GM19452 (cell line): ENCODE data around the gene IFIH1.

ENCODE experiments used
- ATAC-seq: cut with Tn5 transposase; IDR thresholded peaks from one replicate; pipeline ENCODE4 v1.9.1; 2021; ENCODE audit not compliant: unreplicated experiment

IFIH1 gene

DNA sequence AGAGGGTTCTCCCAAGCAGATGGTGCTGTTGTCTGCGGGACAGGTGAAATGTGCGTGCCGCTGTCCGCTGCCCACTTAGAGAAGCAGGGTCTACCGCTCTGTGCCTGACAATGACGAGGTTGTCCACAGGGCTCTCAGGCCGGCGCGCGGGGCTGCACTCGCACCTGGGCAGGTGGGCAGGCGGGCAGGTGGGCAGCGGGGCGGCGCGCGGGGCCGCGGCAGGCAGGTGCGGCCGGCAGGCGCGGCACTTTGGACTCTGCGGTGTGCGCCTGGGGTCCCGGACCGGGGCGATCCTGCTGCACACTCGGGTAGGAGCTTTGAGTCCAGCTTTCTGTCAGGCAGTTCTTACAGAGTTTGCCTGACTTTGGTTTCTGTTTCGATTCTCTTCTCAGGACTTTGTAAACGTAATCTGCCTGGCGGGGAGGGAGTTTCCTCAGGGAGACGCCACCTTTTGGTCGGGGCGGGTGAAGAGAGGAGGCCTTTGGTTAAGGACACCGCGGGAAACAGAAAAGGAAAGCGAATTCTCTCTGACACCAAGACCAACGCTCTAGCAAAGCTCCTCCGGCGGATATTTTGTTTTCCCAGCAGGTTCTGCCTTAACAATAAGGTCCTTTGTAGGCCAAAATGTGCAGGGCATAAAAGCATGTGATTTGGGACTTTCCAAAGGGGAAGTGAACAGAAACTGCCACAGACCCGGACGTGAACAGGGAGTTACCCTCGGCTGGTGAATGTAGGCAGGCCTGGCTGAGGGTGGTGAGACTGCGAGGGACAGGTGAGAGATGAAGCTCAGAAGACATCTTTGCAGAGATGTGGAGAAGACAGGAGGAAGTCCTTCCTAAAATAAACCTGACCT lies at the start of gene IFIH1:
Gene IFIH1 (minus strand): TSS at position 357 of the 853 bp plus-strand sequence. CDS start 377 bp downstream, outside the sequence.
- peak; percentile 81 for ATAC-seq

DNA sequence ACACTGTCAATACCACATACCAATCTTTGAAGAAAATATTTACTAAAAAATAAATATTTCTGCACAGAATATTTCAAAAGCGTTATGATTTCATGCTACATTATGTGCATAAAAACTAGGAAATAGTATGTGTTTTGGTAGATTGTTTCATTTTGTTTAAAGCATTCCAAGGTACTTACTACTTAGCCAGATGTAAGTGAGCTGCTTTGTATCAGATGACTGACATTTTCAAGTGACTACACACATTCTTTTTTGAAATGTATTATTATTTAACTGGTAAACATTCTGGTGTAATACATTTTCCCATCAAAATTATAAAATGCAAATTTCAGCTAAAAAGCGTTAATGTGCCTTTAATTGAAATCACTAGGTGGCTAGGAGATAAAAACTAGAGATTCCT lies 46.9 kb upstream of the IFIH1 start:
- ATAC-seq, result no peak

DNA sequence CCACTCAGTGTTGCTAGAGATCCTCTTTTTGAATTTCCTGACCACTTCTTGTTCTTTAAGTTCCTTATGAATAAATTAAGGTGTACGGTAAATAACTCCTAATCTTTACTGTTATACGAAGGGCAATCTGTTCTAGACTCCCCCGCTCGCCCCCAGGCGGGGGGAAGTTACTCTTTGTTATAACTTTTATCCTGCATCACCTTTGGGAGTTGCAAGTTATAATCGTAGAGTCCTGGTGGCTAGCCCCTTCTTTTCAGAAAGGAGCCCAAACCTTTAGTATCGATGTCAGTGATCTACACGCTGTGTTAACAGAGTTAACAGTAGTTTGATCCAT lies 26.1 kb upstream of the IFIH1 start:
- no peak for ATAC-seq

DNA sequence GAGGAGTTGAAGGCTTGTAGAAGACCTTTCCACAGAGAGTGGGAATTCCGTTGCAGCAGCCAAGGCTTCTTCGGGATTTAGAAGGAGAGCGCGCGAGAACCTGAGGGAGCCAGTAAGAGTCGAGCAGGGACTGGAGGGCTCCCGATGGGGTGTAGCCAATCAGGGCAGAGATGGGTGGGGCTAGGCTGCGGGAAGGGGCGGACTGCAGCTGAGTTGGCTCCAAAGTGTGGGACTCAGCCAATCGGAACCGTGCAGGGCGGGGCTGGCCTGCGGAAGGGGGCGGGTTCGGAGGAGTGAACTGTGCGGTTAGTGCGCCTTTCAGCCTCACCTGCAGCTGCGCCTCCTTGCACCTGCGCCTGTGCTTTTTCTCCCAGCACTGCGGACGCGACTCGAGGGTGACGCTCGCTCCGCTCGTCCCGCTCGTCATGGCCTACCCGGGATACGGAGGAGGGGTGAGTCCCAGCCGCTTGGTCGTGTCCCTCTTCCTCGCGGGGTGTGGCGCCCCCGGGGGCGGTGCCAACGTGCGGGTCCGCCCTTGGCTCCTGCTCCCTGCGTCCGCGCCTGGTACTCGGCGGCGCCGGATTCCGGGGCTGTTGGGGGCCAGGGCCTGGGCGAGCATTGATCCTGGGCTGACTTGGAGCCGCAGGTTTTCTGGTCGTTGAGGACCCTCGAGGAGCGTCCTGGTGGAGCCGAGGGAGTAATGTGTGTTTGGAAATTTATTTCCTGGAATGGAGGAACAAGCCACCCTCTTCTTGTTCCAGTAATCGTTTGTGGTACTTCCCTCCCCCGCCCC lies 25.5 kb upstream of the IFIH1 start, which contains the start of gene GCA:
Gene GCA (plus strand): TSS at position 309 of the 793 bp plus-strand sequence. CDS start 117 bp downstream, at position 426.
- peak; percentile 99 for ATAC-seq

DNA sequence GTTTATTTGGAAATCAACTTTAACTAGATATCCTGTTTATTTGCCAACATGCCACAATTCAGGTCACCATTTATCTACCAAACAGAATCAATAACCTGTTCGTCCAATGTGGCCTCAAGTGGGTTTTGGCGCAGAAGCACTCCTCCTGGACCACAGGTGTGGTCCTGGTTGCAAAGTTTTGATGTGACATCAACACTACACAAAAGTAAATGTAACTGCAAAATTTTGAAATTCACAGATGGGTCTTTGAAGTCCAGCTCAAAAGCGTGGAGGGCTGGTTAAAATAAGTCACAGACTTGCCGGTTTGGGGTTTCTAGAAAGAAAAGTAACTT lies 25.0 kb upstream of the IFIH1 start:
- peak; percentile 3 for ATAC-seq

DNA sequence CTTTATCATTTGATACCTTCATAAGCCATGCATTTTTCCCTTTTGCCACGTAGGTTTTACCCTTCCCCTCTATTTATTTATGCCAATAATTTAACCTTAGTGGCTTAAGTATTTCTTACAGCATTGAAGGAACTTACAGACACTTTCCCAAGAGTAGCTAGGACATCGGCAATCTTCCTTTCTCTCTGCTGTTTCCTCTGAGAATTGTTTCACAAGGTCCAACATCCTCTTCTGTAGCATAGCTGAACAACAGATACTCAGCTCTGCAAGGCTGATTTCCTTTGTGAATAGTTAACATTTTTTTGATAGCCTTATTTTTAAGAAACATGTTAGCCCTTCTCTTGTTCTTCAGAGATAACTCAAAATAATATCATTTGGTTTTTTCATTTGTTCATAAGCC lies 24.4 kb upstream of the IFIH1 start:
- no peak for ATAC-seq

DNA sequence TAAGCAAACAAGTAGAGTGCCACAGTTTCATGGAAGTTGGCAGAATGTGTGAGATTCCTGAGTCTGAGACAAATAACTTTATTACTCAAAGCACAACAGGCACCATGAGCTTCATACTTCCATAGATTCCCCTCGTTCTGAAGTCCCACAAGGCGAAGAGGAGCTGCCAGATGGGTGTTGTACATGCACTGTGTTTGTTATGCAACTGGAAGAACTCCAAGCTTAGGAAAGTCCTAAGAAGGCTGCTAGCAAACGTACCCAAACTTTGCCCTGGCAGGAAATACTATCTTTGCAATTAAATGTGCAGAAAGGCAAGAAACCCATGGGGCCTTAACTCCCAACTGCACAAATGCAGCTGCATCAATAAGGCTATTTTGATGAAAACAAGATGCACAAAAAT lies 23.8 kb upstream of the IFIH1 start:
- ATAC-seq, result no peak

DNA sequence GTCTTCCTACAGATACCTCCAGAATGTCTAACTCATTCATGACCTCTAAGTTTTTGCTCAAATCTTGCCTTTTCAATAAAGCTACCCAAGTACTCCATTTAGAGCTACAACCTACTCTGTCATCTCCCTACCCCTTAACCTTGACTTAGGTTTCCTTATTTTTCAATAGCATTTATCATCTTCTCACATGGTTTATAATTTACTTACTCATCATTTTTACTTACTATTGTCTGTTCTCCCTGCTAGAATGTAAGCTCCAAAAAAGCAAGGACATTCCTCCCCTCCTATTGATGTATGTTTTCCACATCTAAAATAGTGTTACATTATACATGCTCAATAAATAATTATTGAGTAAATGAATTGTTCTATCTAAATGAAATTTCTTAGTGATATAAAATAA lies 22.3 kb upstream of the IFIH1 start:
- no peak for ATAC-seq

DNA sequence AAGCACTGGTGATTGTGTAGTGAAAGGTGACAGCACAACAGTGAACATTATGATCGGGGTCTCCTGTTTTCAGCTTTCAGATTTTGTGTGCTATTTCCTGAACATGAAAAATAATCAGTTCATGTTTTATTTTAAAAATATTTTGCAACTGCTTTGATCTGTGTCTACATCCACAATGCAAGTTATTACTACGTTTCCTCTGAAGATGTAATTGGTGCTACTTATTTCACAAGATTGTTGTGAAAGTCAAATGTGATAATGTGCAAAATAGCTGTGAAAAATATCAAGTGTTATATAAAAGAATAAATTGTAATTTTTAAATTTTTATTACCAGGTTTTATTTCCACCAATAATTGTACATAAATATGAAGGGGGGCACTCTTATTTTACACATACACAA lies 19.4 kb upstream of the IFIH1 start:
- ATAC-seq, result no peak

DNA sequence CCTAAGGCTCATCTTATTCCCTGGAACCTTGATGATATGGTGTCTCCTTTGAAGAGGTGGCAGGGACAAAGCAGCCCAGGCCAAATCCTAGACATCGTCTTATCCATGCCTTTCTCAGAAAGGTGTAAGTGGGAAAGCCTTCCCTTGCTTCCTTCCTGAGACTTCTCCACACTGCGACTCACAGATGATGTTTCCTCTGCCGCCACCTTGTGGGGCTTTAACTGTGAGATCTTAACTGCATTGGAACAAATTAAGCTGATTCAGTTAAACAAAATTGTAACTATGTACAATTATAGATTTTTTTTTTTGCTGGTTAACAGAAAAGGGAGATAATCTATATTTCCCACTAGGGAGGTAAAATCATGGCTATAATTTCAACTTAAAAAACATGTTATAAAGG lies 15.5 kb upstream of the IFIH1 start:
- ATAC-seq, result no peak

DNA sequence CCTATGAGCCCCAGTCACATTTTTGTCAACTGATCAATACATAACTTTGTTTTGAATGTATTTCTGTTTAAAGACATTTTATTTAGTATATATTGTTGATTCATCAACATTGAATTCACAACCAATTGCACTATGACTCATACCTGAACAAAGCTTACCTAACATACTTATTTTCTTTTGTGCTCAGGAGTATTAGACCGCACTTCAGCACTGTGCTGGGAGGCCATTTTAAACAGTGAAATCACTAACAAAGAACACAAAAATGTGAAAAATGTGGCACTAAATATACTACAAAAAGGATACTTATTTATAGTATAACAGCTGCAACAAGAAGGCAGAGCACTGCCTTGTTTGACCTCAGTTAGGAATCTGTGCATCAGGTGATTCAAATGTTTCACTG lies 12.4 kb upstream of the IFIH1 start:
- no peak for ATAC-seq

DNA sequence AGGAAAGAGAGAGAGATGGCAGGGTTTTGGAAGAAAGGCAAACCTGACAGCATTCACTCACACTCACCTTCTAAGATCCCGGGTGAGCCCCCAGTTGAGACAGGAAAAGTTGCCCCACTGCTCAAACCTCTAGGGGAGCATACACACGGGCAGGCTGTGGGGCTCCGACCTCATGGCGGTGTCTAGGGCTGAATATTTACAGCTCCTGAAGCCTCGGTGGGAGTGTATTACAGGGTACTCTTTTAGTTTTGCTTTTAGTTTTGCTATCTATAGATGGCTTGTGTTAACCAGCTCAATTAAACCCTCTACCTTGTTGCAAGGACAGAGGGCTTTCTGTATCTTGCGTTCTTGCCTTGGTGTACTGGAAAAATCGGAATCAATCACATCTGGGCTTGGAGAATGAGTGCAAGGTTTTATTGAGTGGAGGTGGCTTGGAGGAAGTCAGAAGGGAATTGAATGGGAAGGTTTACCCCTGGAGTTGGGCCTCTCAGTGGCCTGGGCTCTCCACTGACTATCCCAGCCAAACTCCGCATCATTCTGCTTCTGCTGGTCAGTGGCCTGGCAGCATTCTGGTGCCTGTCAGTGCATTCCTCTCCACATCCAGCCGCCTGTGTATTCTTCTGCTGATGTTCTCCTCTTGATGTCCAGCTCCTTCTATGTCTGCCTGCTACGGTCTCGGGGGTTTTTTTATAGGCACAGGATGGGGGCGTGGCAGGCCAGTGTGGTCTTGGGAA lies 10.1 kb upstream of the IFIH1 start:
- ATAC-seq, result peak; percentile 76

DNA sequence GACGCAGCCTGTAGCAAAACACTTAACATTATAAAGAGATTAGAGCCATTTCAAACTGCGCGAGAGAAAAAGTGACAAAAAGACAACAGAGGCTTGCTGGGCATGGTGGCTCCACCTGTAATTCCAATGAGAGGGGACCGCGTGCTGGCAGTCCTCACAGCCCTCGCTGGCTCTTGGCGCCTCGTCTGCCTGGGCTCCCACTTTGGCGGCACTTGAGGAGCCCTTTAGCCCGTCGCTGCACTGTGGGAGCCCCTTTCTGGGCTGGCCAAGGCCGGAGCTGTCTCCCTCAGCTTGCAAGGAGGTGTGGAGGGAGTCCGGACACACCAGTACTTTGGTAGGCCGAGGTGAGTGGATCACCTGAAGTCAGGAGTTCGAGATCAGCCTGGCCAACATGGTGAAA lies 9.3 kb upstream of the IFIH1 start:
- no peak for ATAC-seq

DNA sequence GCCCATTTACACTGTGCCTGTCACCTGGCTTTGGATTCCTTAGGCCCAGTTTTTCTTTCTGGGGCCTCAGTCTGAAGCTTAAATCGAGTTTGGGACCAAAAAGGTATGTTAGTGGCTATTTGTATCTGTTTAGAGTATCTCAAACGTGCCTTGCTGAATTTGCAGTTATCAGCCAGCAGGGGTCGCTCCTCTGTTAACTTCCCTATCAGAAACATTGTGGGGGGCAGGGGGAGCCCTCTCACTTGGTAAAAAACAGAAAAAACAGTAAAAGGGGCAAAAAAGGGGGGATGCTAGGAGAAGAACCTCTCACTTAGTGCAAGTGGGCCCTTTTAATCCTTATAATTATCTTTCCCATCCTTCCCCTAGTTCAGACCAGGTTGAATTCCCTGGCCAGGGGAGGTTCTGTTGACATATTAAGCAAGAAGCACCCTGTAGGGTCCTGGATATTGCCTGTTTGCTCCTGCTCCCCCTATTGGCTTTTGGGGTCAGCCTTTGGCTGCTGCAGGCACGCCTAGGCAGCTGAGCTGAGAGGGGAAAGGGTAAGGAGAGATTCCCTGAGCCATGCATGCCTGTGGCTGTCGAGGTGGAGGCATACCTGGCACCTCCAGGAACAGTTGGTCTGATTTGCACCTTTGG lies 8.8 kb upstream of the IFIH1 start:
- ATAC-seq, result no peak

DNA sequence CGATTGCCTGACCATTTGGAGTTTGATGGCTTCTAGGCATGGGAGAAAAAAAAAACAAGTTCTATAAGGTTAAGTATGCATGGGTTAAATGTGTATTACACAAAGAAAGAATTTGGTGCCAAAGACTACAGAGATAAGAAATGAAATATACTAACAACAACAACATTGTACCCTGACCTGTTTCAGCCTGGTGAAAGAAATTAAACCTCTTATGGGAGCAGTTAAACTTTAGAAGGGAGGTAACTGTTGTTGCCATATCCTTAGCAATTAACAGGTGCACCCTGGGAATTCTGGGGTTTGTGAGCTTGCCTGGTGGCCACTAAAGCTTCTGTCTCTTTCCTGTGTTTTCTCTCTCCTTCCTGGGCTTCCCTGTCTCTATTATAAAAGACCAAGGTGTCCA lies 6.5 kb upstream of the IFIH1 start:
- no peak for ATAC-seq

DNA sequence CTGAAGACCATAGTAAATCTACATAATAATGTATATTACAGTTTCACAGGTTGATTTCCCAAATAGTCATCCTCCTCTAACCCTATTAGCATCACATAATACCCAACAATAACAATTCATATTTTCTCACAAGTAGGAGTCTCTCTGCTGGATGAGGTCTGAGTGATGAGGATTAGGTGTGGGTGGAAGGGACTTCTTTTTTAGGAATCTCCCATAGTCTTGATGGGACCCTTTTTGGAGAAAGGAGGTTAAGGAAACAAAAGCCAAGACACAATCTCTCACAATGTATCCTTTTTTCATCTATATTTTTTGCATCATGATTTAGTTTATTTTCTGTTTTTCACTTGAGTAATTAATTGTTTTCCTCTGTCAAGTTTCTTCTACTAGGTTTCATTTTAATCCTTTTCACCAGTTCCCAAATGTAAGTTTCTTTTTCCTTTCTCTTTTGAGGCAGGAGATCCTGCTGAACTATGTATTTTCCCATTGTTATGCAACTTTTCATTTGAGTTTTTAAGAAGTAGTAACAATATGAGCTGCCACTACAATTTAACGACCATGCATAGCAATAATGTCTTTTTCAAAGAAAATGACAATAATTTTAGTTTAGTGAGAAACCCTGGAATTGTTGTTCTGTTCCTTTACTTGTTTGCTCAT lies 2.5 kb upstream of the IFIH1 start:
- ATAC-seq, result no peak

DNA sequence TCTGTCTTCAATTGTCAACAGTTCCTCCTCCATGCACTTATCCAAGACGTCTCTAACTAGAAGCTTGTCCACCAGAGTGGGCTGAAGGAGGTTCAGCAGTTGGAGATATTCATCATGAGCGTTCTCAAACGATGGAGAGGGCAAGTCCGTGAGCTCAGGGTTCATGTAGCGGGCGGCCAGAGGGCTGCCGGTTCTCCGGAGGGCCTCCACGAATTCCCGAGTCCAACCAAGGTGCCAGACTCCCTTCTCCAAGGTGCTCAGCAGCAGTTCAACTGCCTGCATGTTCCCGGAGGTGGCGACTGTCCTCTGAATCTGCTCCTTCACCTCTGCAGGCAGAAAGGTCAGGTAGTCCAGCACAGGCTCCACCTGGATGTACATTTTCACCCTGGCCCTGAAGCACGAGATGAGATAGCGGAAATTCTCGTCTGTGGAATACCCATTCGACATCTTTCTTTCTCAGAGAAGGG lies 590 bp downstream of the IFIH1 start:
- peak; percentile 2 for ATAC-seq

DNA sequence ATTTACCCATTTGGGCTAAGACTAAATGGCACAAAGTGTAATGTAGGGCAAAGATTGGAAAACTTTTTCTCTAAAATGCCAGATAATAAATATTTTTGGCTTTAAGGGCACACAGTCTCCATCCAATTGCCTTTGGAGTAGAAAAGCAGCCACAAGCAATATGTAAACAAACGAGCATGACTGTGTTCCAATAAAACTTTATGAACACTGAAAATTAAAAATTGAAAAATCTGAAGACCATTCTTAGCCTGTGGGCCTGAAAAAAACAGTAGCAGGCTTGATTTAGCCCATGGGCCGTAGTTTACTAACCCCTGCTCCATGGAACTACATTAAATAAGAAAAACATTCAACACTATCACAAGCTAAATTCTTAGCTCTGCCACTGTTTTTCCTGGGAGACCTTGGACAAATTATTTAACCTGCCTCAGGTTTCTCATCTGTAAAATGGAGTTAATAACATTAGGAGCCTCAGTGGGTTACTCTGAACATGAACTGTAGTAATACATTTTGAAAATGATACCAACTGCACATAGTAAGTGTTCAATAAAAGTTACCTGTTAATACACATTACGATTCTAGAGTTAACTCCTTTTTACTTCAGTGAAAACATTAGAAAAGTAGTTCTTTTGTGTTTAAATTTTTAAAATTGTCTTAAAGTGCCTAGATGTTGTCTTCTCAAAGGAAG lies 1.3 kb downstream of the IFIH1 start:
- ATAC-seq, result no peak

DNA sequence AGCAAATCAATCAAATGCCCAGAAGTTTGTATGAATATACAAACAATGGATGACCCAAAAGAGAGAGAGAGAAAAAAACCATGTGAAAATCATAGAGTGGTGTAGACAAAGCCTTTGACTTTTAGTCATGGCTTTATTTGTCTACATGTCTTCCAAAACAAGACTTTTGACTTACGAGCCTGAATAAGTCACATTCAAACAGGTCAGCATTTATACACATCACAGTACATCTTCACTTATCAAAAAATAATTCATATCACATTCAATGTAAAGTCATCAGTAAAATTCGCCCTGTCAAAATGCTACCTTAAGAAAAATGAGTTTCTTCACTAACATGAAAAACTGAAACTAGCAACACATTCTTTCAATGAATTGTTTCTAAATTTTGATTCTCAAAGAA lies 1.9 kb downstream of the IFIH1 start:
- ATAC-seq, result no peak

DNA sequence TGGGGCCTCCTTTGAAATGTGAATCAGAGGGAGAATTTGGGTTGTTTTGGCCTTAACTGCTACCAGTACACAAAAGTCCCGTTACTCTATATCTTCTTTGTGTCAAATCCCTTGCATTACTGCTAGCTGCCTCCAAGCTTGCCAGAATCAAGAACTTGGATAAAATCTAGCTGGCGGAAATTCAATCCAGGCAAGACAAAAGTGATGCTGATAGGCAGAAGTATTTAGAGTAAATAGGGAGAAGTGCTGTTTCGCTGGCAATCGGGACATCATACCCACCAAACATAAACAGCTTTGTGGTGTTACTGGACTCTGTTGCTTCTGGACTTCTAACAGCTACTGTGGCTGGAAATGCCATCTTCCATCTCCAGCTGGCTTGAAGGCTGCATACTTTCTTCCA lies 2.5 kb downstream of the IFIH1 start:
- ATAC-seq, result no peak
